Measurements from ENCODE around the gene SLC8A1. TPM values are rescaled to one million over a fixed set of nuclear protein-coding genes. Genes with fewer than 3 reads are reported as not detected.

The SLC8A1 gene
- total and polyA plus RNA-seq, 3 donors from 2014 or later: 1.4 to 3.6 (median 3.2) TPM

DNA sequence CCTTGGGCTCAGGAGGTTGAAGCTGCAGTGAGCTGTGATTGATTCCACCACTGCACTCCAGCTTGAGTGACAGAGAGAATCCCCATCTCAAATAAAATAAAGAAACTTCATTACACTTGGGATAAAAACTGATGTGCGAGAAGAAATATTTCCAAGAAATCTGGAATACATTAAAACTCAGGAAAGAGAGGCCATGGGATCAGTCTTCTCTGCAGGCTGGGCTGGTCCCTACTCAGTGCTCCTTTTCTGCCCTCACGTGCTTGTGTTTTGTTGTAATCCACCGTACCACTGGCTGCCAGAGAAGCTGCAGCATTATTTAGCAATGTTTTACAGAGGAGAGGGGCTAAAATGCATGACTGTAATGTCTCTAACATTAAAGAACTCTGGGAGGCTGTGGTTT, 282.0 kb downstream of the SLC8A1 start:
- TF ChIP-seq, protein P1, sequence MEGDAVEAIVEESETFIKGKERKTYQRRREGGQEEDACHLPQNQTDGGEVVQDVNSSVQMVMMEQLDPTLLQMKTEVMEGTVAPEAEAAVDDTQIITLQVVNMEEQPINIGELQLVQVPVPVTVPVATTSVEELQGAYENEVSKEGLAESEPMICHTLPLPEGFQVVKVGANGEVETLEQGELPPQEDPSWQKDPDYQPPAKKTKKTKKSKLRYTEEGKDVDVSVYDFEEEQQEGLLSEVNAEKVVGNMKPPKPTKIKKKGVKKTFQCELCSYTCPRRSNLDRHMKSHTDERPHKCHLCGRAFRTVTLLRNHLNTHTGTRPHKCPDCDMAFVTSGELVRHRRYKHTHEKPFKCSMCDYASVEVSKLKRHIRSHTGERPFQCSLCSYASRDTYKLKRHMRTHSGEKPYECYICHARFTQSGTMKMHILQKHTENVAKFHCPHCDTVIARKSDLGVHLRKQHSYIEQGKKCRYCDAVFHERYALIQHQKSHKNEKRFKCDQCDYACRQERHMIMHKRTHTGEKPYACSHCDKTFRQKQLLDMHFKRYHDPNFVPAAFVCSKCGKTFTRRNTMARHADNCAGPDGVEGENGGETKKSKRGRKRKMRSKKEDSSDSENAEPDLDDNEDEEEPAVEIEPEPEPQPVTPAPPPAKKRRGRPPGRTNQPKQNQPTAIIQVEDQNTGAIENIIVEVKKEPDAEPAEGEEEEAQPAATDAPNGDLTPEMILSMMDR (IDR thresholded peaks at IDR 0.05): no peak
- TF ChIP-seq POLR2A (IDR thresholded peaks at IDR 0.05): no peak
- 90 to 98% methylated on average over 3 of the region's 3 CpGs for WGBS, 2 donors
- Histone ChIP-seq H3K4me1 (no peaks in the 10 kb centered on the region), H3K4me3 (no peak overlapping the region), H3K36me3 (ENCODE audit: low read depth, missing control alignments) (no peaks in the 10 kb centered on the region), H3K27me3 (no peaks in the 10 kb centered on the region), H3K27ac (no peak overlapping the region), H3K9me3 (no peaks in the 10 kb centered on the region)
- intact Hi-C loops (cut with DNase I; ENCODE audit: low total_unique reads): no loop called here
- no peak for DNase-seq

DNA sequence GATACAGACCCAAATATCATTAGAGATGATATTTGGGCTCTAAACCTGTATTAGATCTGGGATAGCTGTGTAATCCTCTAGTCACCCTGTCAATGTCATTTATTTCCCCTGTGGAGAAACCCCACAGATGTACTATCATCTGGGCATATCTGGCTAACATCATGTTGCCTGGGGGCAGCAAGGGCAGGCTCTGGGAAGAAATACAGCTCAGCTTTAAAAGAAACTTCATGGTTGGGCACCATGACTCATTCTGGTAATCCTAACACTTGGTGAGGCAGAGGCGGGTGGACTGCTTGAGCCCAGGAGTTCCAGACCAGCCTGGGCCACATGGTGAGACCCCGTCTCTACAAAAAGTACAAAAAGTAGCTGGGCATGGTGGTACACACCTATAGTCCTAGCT, 282.5 kb downstream of the SLC8A1 start:
- Histone ChIP-seq H3K4me3 (no peak overlapping the region), H3K36me3 (ENCODE audit: low read depth, missing control alignments) (no peaks in the 10 kb centered on the region), H3K9me3 (no peaks in the 10 kb centered on the region), H3K27ac (no peak overlapping the region), H3K27me3 (no peaks in the 10 kb centered on the region), H3K4me1 (no peaks in the 10 kb centered on the region)
- no peak for DNase-seq
- TF ChIP-seq POLR2A (IDR thresholded peaks at IDR 0.05): no peak
- TF ChIP-seq, protein P1 (IDR thresholded peaks at IDR 0.05): no peak
- WGBS, 2 donors: 93 to 100% methylated on average over 2 of the region's 2 CpGs
- intact Hi-C loops (cut with DNase I; ENCODE audit: low total_unique reads): no loop called here

DNA sequence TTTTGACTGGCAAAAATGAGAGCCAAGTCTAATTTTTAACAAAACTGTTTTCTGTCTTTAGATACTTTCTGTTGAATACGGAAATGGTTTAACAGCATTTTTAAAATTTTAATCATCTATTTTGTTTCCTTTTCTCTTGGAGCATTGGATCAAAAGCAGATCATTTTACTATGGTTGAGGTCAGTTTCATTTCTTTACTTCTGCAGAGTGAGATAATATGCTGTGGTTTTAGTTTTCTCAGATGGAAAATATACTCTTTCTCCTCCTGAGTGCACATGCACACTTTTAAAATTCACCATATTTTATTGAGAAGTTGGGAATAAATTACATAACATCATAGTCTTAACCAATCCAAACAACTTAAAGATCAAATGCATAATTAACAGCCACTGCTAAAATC, 283.3 kb downstream of the SLC8A1 start:
- no peak overlapping the region for H3K27ac ChIP-seq
- no peaks in the 10 kb centered on the region for H3K4me1 ChIP-seq
- H3K4me3 ChIP-seq: no peak overlapping the region
- no peak for DNase-seq
- no peaks in the 10 kb centered on the region for H3K9me3 ChIP-seq
- no peak for TF ChIP-seq POLR2A (IDR thresholded peaks at IDR 0.05)
- no peaks in the 10 kb centered on the region for H3K27me3 ChIP-seq
- 6 to 50% methylated on average over 1 of the region's 1 CpG for WGBS, 2 donors
- intact Hi-C loops (cut with DNase I; ENCODE audit: low total_unique reads): no loop called here
- no peaks in the 10 kb centered on the region for H3K36me3 ChIP-seq (ENCODE audit: low read depth, missing control alignments)

DNA sequence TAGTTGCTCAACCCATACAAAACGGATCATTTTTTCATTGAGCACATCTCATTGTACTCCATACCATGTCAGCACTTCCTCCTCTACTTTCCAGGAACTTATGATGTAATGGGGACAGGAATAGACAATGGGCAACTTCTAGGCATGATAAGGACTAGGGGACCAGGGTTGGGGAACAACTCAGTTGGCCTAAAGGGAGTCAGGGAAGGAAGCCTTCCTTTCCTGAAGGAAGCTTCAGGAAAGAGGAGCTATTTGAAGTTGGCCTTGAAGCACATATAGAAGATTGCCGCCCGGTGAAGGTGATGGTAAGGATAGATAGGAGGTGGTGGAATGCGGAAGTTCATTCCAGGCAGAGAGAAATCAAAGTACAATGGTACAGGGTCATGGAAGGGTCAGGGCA, 283.9 kb downstream of the SLC8A1 start:
- Histone ChIP-seq H3K9me3 (no peaks in the 10 kb centered on the region), H3K27ac (no peak overlapping the region), H3K27me3 (no peaks in the 10 kb centered on the region), H3K36me3 (ENCODE audit: low read depth, missing control alignments) (no peaks in the 10 kb centered on the region), H3K4me1 (no peaks in the 10 kb centered on the region), H3K4me3 (no peak overlapping the region)
- intact Hi-C loops (cut with DNase I; ENCODE audit: low total_unique reads): no loop called here
- WGBS, 2 donors: 84% methylated on average over 4 of the region's 4 CpGs
- no peak for DNase-seq
- TF ChIP-seq, protein P1 (IDR thresholded peaks at IDR 0.05): no peak
- TF ChIP-seq POLR2A (IDR thresholded peaks at IDR 0.05): no peak

DNA sequence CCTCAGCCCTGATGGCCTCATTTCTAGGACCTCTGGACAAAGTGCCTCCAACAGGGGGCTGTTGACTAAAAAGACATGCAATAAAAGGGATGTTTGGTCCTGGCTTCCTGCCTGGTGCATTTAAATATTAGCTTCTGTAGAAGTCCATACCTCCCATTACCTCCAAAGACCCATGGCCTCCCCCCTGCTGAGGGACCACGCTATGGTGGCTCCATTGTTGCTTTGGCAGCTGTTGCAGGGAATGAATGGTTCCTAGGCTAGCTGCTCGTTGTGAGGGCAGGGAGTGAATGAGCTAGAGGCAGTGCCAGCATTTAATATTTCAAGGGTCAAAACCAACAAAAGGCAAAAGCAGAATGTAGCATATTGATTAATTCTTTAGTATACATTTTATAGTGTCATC, 285.9 kb downstream of the SLC8A1 start:
- 50 to 55% methylated on average over 2 of the region's 2 CpGs for WGBS, 2 donors
- TF ChIP-seq POLR2A (IDR thresholded peaks at IDR 0.05): no peak
- TF ChIP-seq, protein P1 (IDR thresholded peaks at IDR 0.05): no peak
- Histone ChIP-seq H3K4me1 (no peaks in the 10 kb centered on the region), H3K4me3 (no peak overlapping the region), H3K27ac (no peak overlapping the region), H3K27me3 (no peaks in the 10 kb centered on the region), H3K9me3 (no peaks in the 10 kb centered on the region), H3K36me3 (ENCODE audit: low read depth, missing control alignments) (no peaks in the 10 kb centered on the region)
- intact Hi-C loops (cut with DNase I; ENCODE audit: low total_unique reads): no loop called here
- DNase-seq: no peak

Measured in testis (tissue), 3 donors.